PC-3 (cell line): ENCODE results near the gene VAV3. TPM values are rescaled to one million over a fixed set of nuclear protein-coding genes. Genes with fewer than 3 reads are reported as not detected.
"Not testable (repeated sequence)": the region's sequence is repeated elsewhere in the genome, so short reads cannot be mapped to it uniquely, and the experiment has no call there.

Source experiments
- ATAC-seq: fragments of 200-7000 bp; cut with Tn5 transposase; 2 replicates; pipeline ENCODE4 v1.9.1; 2020; ENCODE audit warnings: mild to moderate bottlenecking, moderate library complexity
- BruUV-seq: library from RNA; stranded (reverse); fragments of 400-500 nt; replicated peaks from 2 replicates; lab custom pipeline; 2021; lab: Mats Ljungman, UMichigan
- CTCF ChIA-PET: fragments of 300-600 bp; sonication (Branson Sonifier 250); formaldehyde crosslinking; loops from one replicate; lab custom pipeline; 2022; ENCODE audit warnings: antibody characterized with exemption; lab: Charles Lee
- POLR2A ChIA-PET: fragments of 300-600 bp; sonication (Branson Sonifier 250); formaldehyde crosslinking; loops from one replicate; lab custom pipeline; 2022; ENCODE audit warnings: antibody characterized with exemption; ENCODE audit not compliant: unreplicated experiment; lab: Charles Lee
- DNase-seq: peaks from one replicate; pipeline ENCODE4 v3.0.0-alpha.2; 2015
- H2AFZ ChIP-seq: fragments of 300-600 bp; sonication (generic); 2 replicates; pipeline ENCODE4 v1.6.0; 2016; ENCODE audit warnings: antibody characterized with exemption, low read length
- H3F3A ChIP-seq: fragments of 300-600 bp; sonication (generic); one replicate; pipeline ENCODE4 v1.6.0; 2017; ENCODE audit warnings: antibody characterized with exemption, low read length, control low read depth, mild to moderate bottlenecking; ENCODE audit not compliant: unreplicated experiment
- H3K27ac ChIP-seq: fragments of 300-600 bp; sonication (generic); 2 replicates; pipeline ENCODE4 v1.5.1; 2016; ENCODE audit warnings: mild to moderate bottlenecking, low read length
- H3K27me3 ChIP-seq: fragments of 300-600 bp; sonication (generic); 2 replicates; pipeline ENCODE4 v1.6.1; 2016; ENCODE audit warnings: low read length, mixed read lengths
- H3K36me3 ChIP-seq: fragments of 300-600 bp; sonication (generic); 2 replicates; pipeline ENCODE4 v1.6.1; 2016; ENCODE audit warnings: low read depth, mixed run types, low read length, mixed read lengths
- H3K4me1 ChIP-seq: fragments of 300-600 bp; sonication (generic); 2 replicates; pipeline ENCODE4 v1.5.1; 2016; ENCODE audit warnings: low read length; ENCODE audit not compliant: insufficient read depth
- H3K4me2 ChIP-seq: fragments of 300-600 bp; sonication (generic); 2 replicates; pipeline ENCODE4 v1.6.0; 2016; ENCODE audit warnings: low read length
- H3K4me3 ChIP-seq: fragments of 300-600 bp; sonication (generic); 2 replicates; pipeline ENCODE4 v1.5.1; 2016; ENCODE audit warnings: mild to moderate bottlenecking, low read length, mixed read lengths
- H3K79me2 ChIP-seq: fragments of 300-600 bp; sonication (generic); 2 replicates; pipeline ENCODE4 v1.6.1; 2017; ENCODE audit warnings: low read length, mixed read lengths
- H3K9ac ChIP-seq: fragments of 300-600 bp; sonication (generic); 2 replicates; pipeline ENCODE4 v1.6.0; 2016; ENCODE audit warnings: mild to moderate bottlenecking, low read length
- H3K9me2 ChIP-seq: fragments of 300-600 bp; sonication (generic); replicated peaks from 2 replicates; pipeline ENCODE4 v1.6.1; 2016; ENCODE audit warnings: mixed run types, low read length, mixed read lengths
- H3K9me3 ChIP-seq: fragments of 300-600 bp; sonication (generic); 2 replicates; pipeline ENCODE4 v1.6.1; 2016; ENCODE audit warnings: low read length, mixed read lengths
- H4K20me1 ChIP-seq: fragments of 300-600 bp; sonication (generic); 2 replicates; pipeline ENCODE4 v1.6.1; 2016; ENCODE audit warnings: low read length, mixed read lengths
- CTCF ChIP-seq: fragments of 300-600 bp; sonication (generic); conservative IDR thresholded peaks from 2 replicates; pipeline ENCODE4 v1.5.1; 2017; ENCODE audit warnings: antibody characterized with exemption, low read depth, mild to moderate bottlenecking, low read length
- EZH2 ChIP-seq: fragments of 300-600 bp; sonication (generic); IDR thresholded peaks from one replicate; pipeline ENCODE4 v1.6.1; 2017; ENCODE audit warnings: antibody characterized with exemption, mild to moderate bottlenecking, low read length; ENCODE audit not compliant: unreplicated experiment
- EZH2phosphoT487 ChIP-seq: fragments of 300-600 bp; sonication (generic); IDR thresholded peaks from 2 replicates; pipeline ENCODE4 v1.6.1; 2018; ENCODE audit warnings: mild to moderate bottlenecking, antibody characterized with exemption, low read length, borderline replicate concordance
- intact Hi-C: fragments of 100-400 bp; cut with micrococcal nuclease; formaldehyde crosslinking; loops from 2 replicates; pipeline ENCODE4 v1.9.0; 2023
- total RNA-seq: library from RNA; depleted of rRNA; stranded (reverse); fragments of >200 nt; gene quantifications from 2 replicates; pipeline ENCODE4 v1.2.3, GENCODE V29; 2014

VAV3 gene
- total RNA-seq, 1 experiment from 2014 or later, result 0.73 TPM

- POLR2A ChIA-PET, result no interaction called here
- TF ChIP-seq EZH2phosphoT487 (no peak), EZH2 (no peak), CTCF (no peak)
- no peaks in the 10 kb centered on the region for H3K36me3 ChIP-seq
- no peak overlapping the region for H3K9ac ChIP-seq
- H3K4me2 ChIP-seq, result no peak overlapping the region
- H3K4me1 ChIP-seq, result peaks cover 35% of the 10 kb centered on the region
- CTCF ChIA-PET, result no interaction called here
- intact Hi-C loops, result no loop called here
- H3K4me3 ChIP-seq, result no peak overlapping the region
- H4K20me1 ChIP-seq, result no peaks in the 10 kb centered on the region
- BruUV-seq, result no TSS peak
- no peaks in the 10 kb centered on the region for H3K9me3 ChIP-seq
- ATAC-seq, result no peak
- no peaks in the 10 kb centered on the region for H3K9me2 ChIP-seq
- no peaks in the 10 kb centered on the region for H3K79me2 ChIP-seq
- no peaks in the 10 kb centered on the region for H3F3A ChIP-seq
- no peak overlapping the region for H2AFZ ChIP-seq
- no peaks in the 10 kb centered on the region for H3K27me3 ChIP-seq
- DNase-seq, result peak; percentile 27
- no peak overlapping the region for H3K27ac ChIP-seq
Observed at GRCh38 chr1:108007531-108007930, 42.6 kb upstream of the VAV3 start.

- intact Hi-C loops, result no loop called here
- Histone ChIP-seq H4K20me1 (no peaks in the 10 kb centered on the region), H3K27me3 (no peaks in the 10 kb centered on the region), H3K4me2 (no peak overlapping the region), H2AFZ (no peak overlapping the region), H3K79me2 (no peaks in the 10 kb centered on the region), H3K9ac (no peak overlapping the region), H3K36me3 (no peaks in the 10 kb centered on the region), H3K9me3 (no peaks in the 10 kb centered on the region), H3K27ac (no peak overlapping the region), H3K4me3 (no peak overlapping the region), H3F3A (no peaks in the 10 kb centered on the region), H3K9me2 (no peaks in the 10 kb centered on the region), H3K4me1 (peaks cover 35% of the 10 kb centered on the region)
- ChIA-PET CTCF (no interaction called here), POLR2A (no interaction called here)
- ATAC-seq (no peak), DNase-seq (no peak)
- BruUV-seq, result no TSS peak
- TF ChIP-seq EZH2 (no peak), EZH2phosphoT487 (no peak), CTCF (no peak)
Observed at GRCh38 chr1:108007070-108007469, 42.1 kb upstream of the VAV3 start.

- CTCF ChIA-PET, POLR2A ChIA-PET, H3K9ac ChIP-seq, H2AFZ ChIP-seq, H4K20me1 ChIP-seq, intact Hi-C loops, H3K4me3 ChIP-seq, H3K4me2 ChIP-seq, H3F3A ChIP-seq, H3K36me3 ChIP-seq, H3K9me3 ChIP-seq, DNase-seq, H3K27ac ChIP-seq, ATAC-seq, H3K79me2 ChIP-seq, BruUV-seq, H3K27me3 ChIP-seq, H3K9me2 ChIP-seq: not testable (repeated sequence)
- H3K4me1 ChIP-seq, result peaks cover 23% of the 10 kb centered on the region
Observed at GRCh38 chr1:108004919-108005318, 39.9 kb upstream of the VAV3 start.
